IMR-90 (cell line): Measurements from ENCODE around the gene GSS. TPM values are rescaled to one million over a fixed set of nuclear protein-coding genes. Genes with fewer than 3 reads are reported as not detected.

Experiments used
- ATAC-seq: fragments of 200-7000 bp; cut with Tn5 transposase; 2 replicates; pipeline ENCODE4 v1.9.1; 2020; ENCODE audit warnings: low read depth, mild to moderate bottlenecking, moderate library complexity
- BruUV-seq: library from RNA; stranded (reverse); fragments of 400-500 nt; replicated peaks from 2 replicates; lab custom pipeline; 2021; lab: Mats Ljungman, UMichigan
- CTCF ChIA-PET: fragments of 300-600 bp; formaldehyde crosslinking; extraction: SDS; loops from one replicate; lab custom pipeline; 2021; ENCODE audit warnings: antibody characterized with exemption; lab: Yijun Ruan, JAX
- POLR2A ChIA-PET: fragments of 300-600 bp; sonication (Branson Sonifier 250); formaldehyde crosslinking; loops from one replicate; lab custom pipeline; 2022; ENCODE audit warnings: antibody characterized with exemption; ENCODE audit not compliant: unreplicated experiment; lab: Charles Lee
- DNase-seq: peaks from one replicate; pipeline ENCODE4 v3.0.0; 2013
- H2AFZ ChIP-seq: replicated peaks from 2 replicates; pipeline ENCODE3; 2013; ENCODE audit warnings: low read length, mild to moderate bottlenecking; ENCODE audit not compliant: poor library complexity
- H2AK5ac ChIP-seq: 2 replicates; pipeline ENCODE4 v1.6.1; 2013; ENCODE audit warnings: low read depth, low read length, inconsistent platforms
- H2AK9ac ChIP-seq: replicated peaks from 2 replicates; pipeline ENCODE3; 2013; ENCODE audit warnings: mild to moderate bottlenecking, low read depth, low read length, moderate library complexity; ENCODE audit not compliant: poor library complexity
- H2BK120ac ChIP-seq: 2 replicates; pipeline ENCODE4 v1.6.1; 2013; ENCODE audit warnings: low read depth, low read length, inconsistent platforms
- H2BK15ac ChIP-seq: 3 replicates; pipeline ENCODE4 v1.6.1; 2013; ENCODE audit warnings: low read depth, low read length, inconsistent platforms
- H2BK20ac ChIP-seq: 2 replicates; pipeline ENCODE4 v1.6.1; 2013; ENCODE audit warnings: low read depth, mild to moderate bottlenecking, inconsistent platforms, low read length, moderate library complexity
- H2BK5ac ChIP-seq: 2 replicates; pipeline ENCODE4 v1.6.1; 2013; ENCODE audit warnings: mild to moderate bottlenecking, low read depth, low read length, inconsistent platforms; ENCODE audit not compliant: poor library complexity, severe bottlenecking
- H3K14ac ChIP-seq: replicated peaks from 2 replicates; pipeline ENCODE4 v1.6.1; 2013; ENCODE audit warnings: low read depth, low read length, inconsistent platforms
- H3K18ac ChIP-seq: 2 replicates; pipeline ENCODE4 v1.6.1; 2013; ENCODE audit warnings: low read depth, low read length, control low read depth
- H3K23ac ChIP-seq: 2 replicates; pipeline ENCODE4 v1.6.1; 2013; ENCODE audit warnings: low read depth, low read length, inconsistent platforms
- H3K27ac ChIP-seq: 2 replicates; pipeline ENCODE4 v1.5.1; 2013; ENCODE audit warnings: mild to moderate bottlenecking, control low read depth, low read length; ENCODE audit not compliant: insufficient read depth
- H3K27me3 ChIP-seq: 2 replicates; pipeline ENCODE4 v1.6.1; 2013; ENCODE audit warnings: low read length; ENCODE audit not compliant: control insufficient read depth, insufficient read depth
- H3K36me3 ChIP-seq: 2 replicates; pipeline ENCODE4 v1.6.1; 2013; ENCODE audit warnings: low read length, mixed read lengths; ENCODE audit not compliant: control insufficient read depth, insufficient read depth
- H3K4ac ChIP-seq: 2 replicates; pipeline ENCODE4 v1.6.1; 2013; ENCODE audit warnings: low read depth, low read length, inconsistent platforms
- H3K4me1 ChIP-seq: 2 replicates; pipeline ENCODE4 v1.6.1; 2013; ENCODE audit warnings: low read length, mixed read lengths; ENCODE audit not compliant: control insufficient read depth, insufficient read depth
- H3K4me2 ChIP-seq: 2 replicates; pipeline ENCODE4 v1.6.1; 2013; ENCODE audit warnings: low read depth, mild to moderate bottlenecking, control low read depth, low read length, moderate library complexity
- H3K4me3 ChIP-seq: 2 replicates; pipeline ENCODE4 v1.5.1; 2013; ENCODE audit warnings: low read depth, mild to moderate bottlenecking, control low read depth, low read length, moderate library complexity; ENCODE audit not compliant: insufficient read depth
- H3K56ac ChIP-seq: 2 replicates; pipeline ENCODE4 v1.6.1; 2013; ENCODE audit warnings: low read length, inconsistent platforms; ENCODE audit not compliant: insufficient read depth; ENCODE audit errors: extremely low read depth
- H3K79me1 ChIP-seq, 2 experiments: 2 replicates each; pipeline ENCODE4 v1.6.1; 2013; ENCODE audit warnings: low read length in 2 of 2, inconsistent platforms in 1 of 2, low read depth in 1 of 2
- H3K9ac ChIP-seq: 2 replicates; pipeline ENCODE4 v1.6.1; 2013; ENCODE audit warnings: low read depth, low read length, control low read depth
- H3K9me1 ChIP-seq: 2 replicates; pipeline ENCODE4 v1.6.1; 2013; ENCODE audit warnings: low read length, inconsistent platforms; ENCODE audit not compliant: insufficient read depth
- H3K9me3 ChIP-seq: 2 replicates; pipeline ENCODE4 v1.6.1; 2013; ENCODE audit warnings: low read length; ENCODE audit not compliant: control insufficient read depth, insufficient read depth
- H4K20me1 ChIP-seq: 2 replicates; pipeline ENCODE4 v1.6.1; 2013; ENCODE audit warnings: low read length, inconsistent platforms; ENCODE audit not compliant: insufficient read depth
- H4K5ac ChIP-seq: 2 replicates; pipeline ENCODE4 v1.6.1; 2013; ENCODE audit warnings: mild to moderate bottlenecking, low read depth, low read length, control low read depth
- H4K8ac ChIP-seq, 2 experiments: 2 replicates each; pipeline ENCODE4 v1.6.1; 2013; ENCODE audit warnings: low read depth in 2 of 2, low read length in 2 of 2, control low read depth in 1 of 2, inconsistent platforms in 1 of 2
- H4K91ac ChIP-seq: 2 replicates; pipeline ENCODE4 v1.6.1; 2013; ENCODE audit warnings: low read depth, low read length, inconsistent platforms; ENCODE audit not compliant: insufficient read depth
- BHLHE40 ChIP-seq: fragments of 150-350 bp; IDR thresholded peaks from 2 replicates; pipeline ENCODE4 v1.6.1; 2016; ENCODE audit warnings: mild to moderate bottlenecking, low read depth, low read length
- CHD1 ChIP-seq: IDR thresholded peaks from 2 replicates; pipeline ENCODE4 v1.6.1; 2012; ENCODE audit warnings: low read depth, low read length, improper control_type of control experiment
- MAFK ChIP-seq: IDR thresholded peaks from 2 replicates; pipeline ENCODE4 v1.6.1; 2012; ENCODE audit warnings: low read depth, low read length, improper control_type of control experiment
- MXI1 ChIP-seq: IDR thresholded peaks from 2 replicates; pipeline ENCODE4 v1.6.1; 2012; ENCODE audit warnings: low read depth, mild to moderate bottlenecking, low read length, moderate library complexity, borderline replicate concordance
- RAD21 ChIP-seq: IDR thresholded peaks from 2 replicates; pipeline ENCODE4 v1.6.1; 2012; ENCODE audit warnings: low read length, improper control_type of control experiment
- RCOR1 ChIP-seq: IDR thresholded peaks from 2 replicates; pipeline ENCODE4 v1.6.1; 2012; ENCODE audit warnings: mild to moderate bottlenecking, low read length, improper control_type of control experiment; ENCODE audit not compliant: insufficient replicate concordance
- RFX5 ChIP-seq: IDR thresholded peaks from 2 replicates; pipeline ENCODE4 v1.8.0; 2012; ENCODE audit warnings: low read depth, mild to moderate bottlenecking, low read length, moderate library complexity
- SMC3 ChIP-seq: fragments of 150-350 bp; IDR thresholded peaks from 2 replicates; pipeline ENCODE4 v1.6.1; 2016; ENCODE audit warnings: low read depth, mild to moderate bottlenecking, antibody characterized with exemption, low read length, moderate library complexity
- WGBS, 2 experiments: methylation state at CpG; one replicate each; pipeline versions ENCODE4 v1.1.5 to v1.1.7; 2013; ENCODE audit warnings: missing lambda C conversion rate in 2 of 2; ENCODE audit not compliant: insufficient read length in 1 of 2; ENCODE audit errors: extremely low coverage in 2 of 2; 5-methylcytosine and 5-hydroxymethylcytosine counted together
- dilution Hi-C: fragments of 300-500 bp; cut with HindIII; formaldehyde crosslinking; loops from one replicate; pipeline ENCODE4 v1.14.3; 2018; ENCODE audit warnings: low sequenced_read_pairs; ENCODE audit not compliant: unreplicated experiment
- in situ Hi-C: fragments of 300-500 bp; cut with MboI; formaldehyde crosslinking; loops from 3 replicates; pipeline ENCODE4 v1.14.3; 2019; ENCODE audit warnings: low sequenced_read_pairs, inconsistent platforms, mixed read lengths
- intact Hi-C: fragments of 100-400 bp; cut with micrococcal nuclease; formaldehyde crosslinking; loops from 2 replicates; pipeline ENCODE4 v1.10.0; 2022
- polyA plus RNA-seq, 3 experiments: library from polyadenylated mRNA; depleted of rRNA; stranded (reverse); fragments of >200 nt; gene quantifications; 2 replicates each; pipeline ENCODE4 v1.2.3, GENCODE V29; 2012; ENCODE audit warnings: low replicate concordance in 1 of 3
- total RNA-seq: library from RNA; depleted of rRNA; stranded (reverse); fragments of >200 nt; gene quantifications from 2 replicates; pipeline ENCODE4 v1.2.3, GENCODE V29; 2012
- TF ChIP-seq, protein P1 (sequence below): conservative IDR thresholded peaks from 2 replicates; pipeline ENCODE4 v1.5.1; 2012; ENCODE audit warnings: mild to moderate bottlenecking, low read depth, low read length, improper control_type of control experiment
- TF ChIP-seq, protein P2 (sequence below): fragments of 150-350 bp; IDR thresholded peaks from 2 replicates; pipeline ENCODE4 v1.6.1; 2016; ENCODE audit warnings: low read depth, mild to moderate bottlenecking, low read length, moderate library complexity, borderline replicate concordance

Gene GSS
- total and polyA plus RNA-seq, 2 of the 4 experiments (the other 2 are of a cell fraction): 73.7 to 90.0 TPM

DNA sequence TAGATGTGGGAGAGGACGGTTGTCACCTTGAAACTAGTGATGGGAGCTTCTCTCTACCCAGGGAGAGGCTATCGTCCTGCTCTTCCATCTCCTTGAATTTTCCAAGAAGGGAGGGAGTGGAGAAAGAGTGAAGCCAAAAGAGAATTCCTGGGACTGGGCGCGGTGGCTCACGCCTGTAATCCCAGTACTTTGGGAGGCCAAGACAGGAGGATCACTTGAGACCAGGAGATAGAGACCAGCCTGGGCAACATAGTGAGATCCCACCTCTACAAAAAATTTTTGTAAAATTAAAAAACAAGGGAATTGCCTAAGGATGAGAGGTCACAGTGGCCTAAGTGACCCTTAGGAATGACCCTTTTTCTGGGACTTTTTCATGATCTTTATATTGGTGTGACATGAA lies 8.9 kb upstream of the GSS start:
- H3K36me3 ChIP-seq: no peaks in the 10 kb centered on the region
- H3K79me1 ChIP-seq: no peaks in the 10 kb centered on the region
- no peak overlapping the region for H2BK5ac ChIP-seq
- no peak overlapping the region for H2AK9ac ChIP-seq
- no TSS peak for BruUV-seq
- no peak overlapping the region for H3K4me2 ChIP-seq
- CTCF ChIA-PET: no interaction called here
- no peak overlapping the region for H3K56ac ChIP-seq
- 0 out of 2 replicates have a peak overlapping the region, but pooled peaks have one; percentile 29 for H3K4ac ChIP-seq
- peak overlapping the region; percentile 66 for H4K91ac ChIP-seq
- no peak overlapping the region for H2BK15ac ChIP-seq
- no peaks in the 10 kb centered on the region for H4K20me1 ChIP-seq
- no peak overlapping the region for H3K9ac ChIP-seq
- no peak overlapping the region for H3K14ac ChIP-seq
- H2AK5ac ChIP-seq: no peak overlapping the region
- 0 out of 4 replicates have a peak overlapping the region, but pooled peaks of 1 of the 2 experiments have one; percentile 52 for H4K8ac ChIP-seq
- WGBS, 2 experiments: 100% methylated on average over 2 of the region's 5 CpGs; no CpG with 5 or more reads in 1 of the 2 experiments
- no peak overlapping the region for H3K4me3 ChIP-seq
- no peak overlapping the region for H4K5ac ChIP-seq
- in situ Hi-C loops: no loop called here
- no peaks in the 10 kb centered on the region for H3K9me3 ChIP-seq
- peak overlapping the region; percentile 62; the same call in 1 of the 2 replicates for H2BK120ac ChIP-seq
- H3K18ac ChIP-seq: no peak overlapping the region
- DNase-seq: no peak
- ATAC-seq: no peak
- no peaks in the 10 kb centered on the region; the same call in 1 of the 2 replicates for H3K9me1 ChIP-seq
- H3K27me3 ChIP-seq: no peaks in the 10 kb centered on the region; the same call in 1 of the 2 replicates
- H3K23ac ChIP-seq: no peak overlapping the region
- intact Hi-C loops: loop anchor here (10.0 kb wide), 1 partner anchor 390 kb away; no protein-coding TSS in a partner anchor
- H3K4me1 ChIP-seq: peaks cover 3% of the 10 kb centered on the region; the same call in 1 of the 2 replicates
- POLR2A ChIA-PET: no interaction called here
- TF ChIP-seq RFX5 (no peak), RAD21 (no peak), MAFK (no peak), SMC3 (no peak), MXI1 (no peak), CHD1 (no peak), BHLHE40 (no peak), RCOR1 (no peak)
- TF ChIP-seq, protein P1, sequence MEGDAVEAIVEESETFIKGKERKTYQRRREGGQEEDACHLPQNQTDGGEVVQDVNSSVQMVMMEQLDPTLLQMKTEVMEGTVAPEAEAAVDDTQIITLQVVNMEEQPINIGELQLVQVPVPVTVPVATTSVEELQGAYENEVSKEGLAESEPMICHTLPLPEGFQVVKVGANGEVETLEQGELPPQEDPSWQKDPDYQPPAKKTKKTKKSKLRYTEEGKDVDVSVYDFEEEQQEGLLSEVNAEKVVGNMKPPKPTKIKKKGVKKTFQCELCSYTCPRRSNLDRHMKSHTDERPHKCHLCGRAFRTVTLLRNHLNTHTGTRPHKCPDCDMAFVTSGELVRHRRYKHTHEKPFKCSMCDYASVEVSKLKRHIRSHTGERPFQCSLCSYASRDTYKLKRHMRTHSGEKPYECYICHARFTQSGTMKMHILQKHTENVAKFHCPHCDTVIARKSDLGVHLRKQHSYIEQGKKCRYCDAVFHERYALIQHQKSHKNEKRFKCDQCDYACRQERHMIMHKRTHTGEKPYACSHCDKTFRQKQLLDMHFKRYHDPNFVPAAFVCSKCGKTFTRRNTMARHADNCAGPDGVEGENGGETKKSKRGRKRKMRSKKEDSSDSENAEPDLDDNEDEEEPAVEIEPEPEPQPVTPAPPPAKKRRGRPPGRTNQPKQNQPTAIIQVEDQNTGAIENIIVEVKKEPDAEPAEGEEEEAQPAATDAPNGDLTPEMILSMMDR: no peak
- TF ChIP-seq, protein P2, sequence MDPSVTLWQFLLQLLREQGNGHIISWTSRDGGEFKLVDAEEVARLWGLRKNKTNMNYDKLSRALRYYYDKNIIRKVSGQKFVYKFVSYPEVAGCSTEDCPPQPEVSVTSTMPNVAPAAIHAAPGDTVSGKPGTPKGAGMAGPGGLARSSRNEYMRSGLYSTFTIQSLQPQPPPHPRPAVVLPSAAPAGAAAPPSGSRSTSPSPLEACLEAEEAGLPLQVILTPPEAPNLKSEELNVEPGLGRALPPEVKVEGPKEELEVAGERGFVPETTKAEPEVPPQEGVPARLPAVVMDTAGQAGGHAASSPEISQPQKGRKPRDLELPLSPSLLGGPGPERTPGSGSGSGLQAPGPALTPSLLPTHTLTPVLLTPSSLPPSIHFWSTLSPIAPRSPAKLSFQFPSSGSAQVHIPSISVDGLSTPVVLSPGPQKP: no peak
- dilution Hi-C loops: no loop called here
- H3K27ac ChIP-seq: no peak overlapping the region
- H2BK20ac ChIP-seq: no peak overlapping the region
- no peak overlapping the region for H2AFZ ChIP-seq
